Thyroid gland (tissue), 4 donors: ENCODE measurements around the gene SLC25A18. TPM values are rescaled to one million over a fixed set of nuclear protein-coding genes. Genes with fewer than 3 reads are reported as not detected.

Experiments used
- DNase-seq, 2 donors: peaks; one replicate each; pipeline ENCODE4 v3.0.0-alpha.2; 2019
- H3K27ac ChIP-seq, 3 donors: fragments of 200-600 bp; sonication (generic); 1 replicate in 2 of 3; 2 replicates in 1 of 3; pipeline ENCODE4 v1.5.1; 2016 to 2019; ENCODE audit warnings: mild to moderate bottlenecking in 1 of 3, moderate library complexity in 1 of 3
- H3K27me3 ChIP-seq: fragments of 200-600 bp; sonication (generic); one replicate; pipeline ENCODE4 v1.5.1; 2019
- H3K36me3 ChIP-seq, 2 donors: fragments of 200-600 bp; sonication (generic); one replicate each; pipeline ENCODE4 v1.5.1; 2016 to 2019
- H3K4me1 ChIP-seq, 2 donors: fragments of 200-600 bp; sonication (generic); one replicate each; pipeline ENCODE4 v1.5.1; 2017 to 2019
- H3K4me3 ChIP-seq, 3 donors: fragments of 200-600 bp; sonication (generic); replicated peaks in 1 of 3; 1 replicate in 2 of 3; 2 replicates in 1 of 3; pipeline ENCODE4 v1.5.1; 2016; ENCODE audit warnings: mild to moderate bottlenecking in 1 of 3
- H3K9me3 ChIP-seq: fragments of 200-600 bp; sonication (generic); one replicate; pipeline ENCODE4 v1.5.1; 2017
- POLR2A ChIP-seq, 2 donors: fragments of 450-650 bp; IDR thresholded peaks; one replicate each; pipeline ENCODE4 v1.6.1; 2017; ENCODE audit warnings: antibody characterized with exemption in 2 of 2, mild to moderate bottlenecking in 2 of 2, moderate library complexity in 1 of 2
- WGBS, 2 donors: methylation state at CpG; one replicate each; pipeline ENCODE4 v1.1.5; 2017; 5-methylcytosine and 5-hydroxymethylcytosine counted together
- intact Hi-C: fragments of 100-400 bp; cut with DNase I; formaldehyde crosslinking; loops from one replicate; pipeline ENCODE4 v1.15.1; 2023
- total RNA-seq, 4 donors: library from RNA; depleted of rRNA; stranded (reverse); fragments of >200 nt; gene quantifications; one replicate each; pipeline ENCODE4 v1.2.3, GENCODE V29; 2016
- TF ChIP-seq, protein P1 (sequence below), 6 experiments: fragments of 200-600 bp in 3 of 6; fragments of 450-650 bp in 3 of 6; sonication (generic) in 3 of 6; IDR thresholded peaks; one replicate each; pipeline ENCODE4 v1.5.1; 2016 to 2019; ENCODE audit warnings: antibody characterized with exemption in 6 of 6, mild to moderate bottlenecking in 2 of 6, inconsistent platforms in 1 of 6, moderate library complexity in 1 of 6

The SLC25A18 gene
- total RNA-seq, 4 donors from 2014 or later, result 0.29 to 1.7 (median 0.84) TPM

DNA sequence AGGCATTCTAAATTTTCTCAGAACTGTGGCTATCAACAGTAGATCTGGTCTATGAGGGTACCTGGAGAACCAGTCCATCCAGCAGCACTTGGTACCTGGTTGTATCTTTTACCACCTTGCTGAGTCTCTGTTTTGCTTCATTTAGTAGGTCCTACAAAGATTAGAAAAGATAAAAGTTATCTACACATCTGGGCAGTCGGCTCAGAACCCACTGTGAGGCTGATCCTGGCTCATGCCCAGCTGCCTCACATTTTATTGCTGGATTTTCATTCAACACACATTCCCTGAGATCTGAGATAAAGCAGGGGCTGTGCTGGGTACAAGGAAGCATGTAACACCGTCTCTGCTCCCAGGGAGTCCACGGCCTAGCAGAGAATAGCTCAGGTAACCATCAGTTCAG lies 37.7 kb downstream of the SLC25A18 start:
- Histone ChIP-seq H3K4me3 (no peak overlapping the region), H3K27me3 (no peaks in the 10 kb centered on the region), H3K27ac (no peak overlapping the region), H3K4me1 (no peaks in the 10 kb centered on the region), H3K9me3 (no peaks in the 10 kb centered on the region), H3K36me3 (peaks cover 43 to 45% of the 10 kb centered on the region in 2 donors)
- DNase-seq, result no peak
- TF ChIP-seq POLR2A (IDR thresholded peaks at IDR 0.05), result no peak
- TF ChIP-seq, protein P1, sequence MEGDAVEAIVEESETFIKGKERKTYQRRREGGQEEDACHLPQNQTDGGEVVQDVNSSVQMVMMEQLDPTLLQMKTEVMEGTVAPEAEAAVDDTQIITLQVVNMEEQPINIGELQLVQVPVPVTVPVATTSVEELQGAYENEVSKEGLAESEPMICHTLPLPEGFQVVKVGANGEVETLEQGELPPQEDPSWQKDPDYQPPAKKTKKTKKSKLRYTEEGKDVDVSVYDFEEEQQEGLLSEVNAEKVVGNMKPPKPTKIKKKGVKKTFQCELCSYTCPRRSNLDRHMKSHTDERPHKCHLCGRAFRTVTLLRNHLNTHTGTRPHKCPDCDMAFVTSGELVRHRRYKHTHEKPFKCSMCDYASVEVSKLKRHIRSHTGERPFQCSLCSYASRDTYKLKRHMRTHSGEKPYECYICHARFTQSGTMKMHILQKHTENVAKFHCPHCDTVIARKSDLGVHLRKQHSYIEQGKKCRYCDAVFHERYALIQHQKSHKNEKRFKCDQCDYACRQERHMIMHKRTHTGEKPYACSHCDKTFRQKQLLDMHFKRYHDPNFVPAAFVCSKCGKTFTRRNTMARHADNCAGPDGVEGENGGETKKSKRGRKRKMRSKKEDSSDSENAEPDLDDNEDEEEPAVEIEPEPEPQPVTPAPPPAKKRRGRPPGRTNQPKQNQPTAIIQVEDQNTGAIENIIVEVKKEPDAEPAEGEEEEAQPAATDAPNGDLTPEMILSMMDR (IDR thresholded peaks at IDR 0.05), result no peak
- intact Hi-C loops, result no loop called here
- 74 to 85% methylated on average over 3 of the region's 3 CpGs for WGBS, 2 donors

DNA sequence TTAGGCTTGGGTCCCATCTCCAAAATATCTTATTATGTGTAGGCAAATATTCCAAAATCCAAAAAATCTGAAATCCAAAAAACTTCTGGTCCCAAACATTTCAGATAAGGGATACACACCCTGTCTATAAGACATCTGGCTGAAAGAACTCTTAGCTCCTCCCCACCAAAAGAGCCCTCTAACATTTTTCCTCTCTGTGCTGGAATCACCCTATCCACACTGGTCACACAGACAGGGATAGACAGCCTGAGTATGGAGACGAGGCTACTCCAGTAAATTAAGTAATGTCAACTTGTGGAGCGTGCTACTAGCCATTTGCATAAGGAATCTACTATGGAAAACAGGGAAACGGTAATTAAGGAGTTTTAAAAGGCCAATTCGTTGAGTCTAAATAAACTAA lies 40.4 kb downstream of the SLC25A18 start:
- no peaks in the 10 kb centered on the region for H3K27me3 ChIP-seq
- no peaks in the 10 kb centered on the region for H3K9me3 ChIP-seq
- WGBS, 2 donors, result 94% methylated on average over 4 of the region's 4 CpGs
- intact Hi-C loops, result no loop called here
- DNase-seq, result no peak
- H3K4me3 ChIP-seq, result no peak overlapping the region
- no peak overlapping the region for H3K27ac ChIP-seq
- H3K4me1 ChIP-seq, result no peaks in the 10 kb centered on the region
- peaks cover 20 to 31% of the 10 kb centered on the region in 2 donors for H3K36me3 ChIP-seq
- TF ChIP-seq, protein P1 (IDR thresholded peaks at IDR 0.05), result no peak
- TF ChIP-seq POLR2A (IDR thresholded peaks at IDR 0.05), result no peak

DNA sequence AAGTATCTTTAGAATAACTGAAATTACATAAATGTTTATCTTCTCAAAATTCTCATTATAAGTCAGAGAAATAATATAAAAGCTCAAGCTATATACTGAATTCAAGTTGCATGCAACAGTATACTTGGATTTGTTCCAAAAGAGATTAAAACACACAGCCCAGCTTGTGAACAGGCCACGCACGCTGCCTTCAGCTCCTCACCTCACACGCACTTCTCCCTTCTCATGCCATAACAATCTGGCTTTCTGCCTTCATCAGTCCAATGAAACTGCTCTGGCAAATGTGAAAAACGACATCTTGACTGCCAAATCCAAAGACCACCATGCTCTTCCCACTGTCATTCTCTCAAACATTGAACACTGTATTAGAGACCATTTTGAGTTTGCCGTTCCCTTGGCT lies 43.2 kb downstream of the SLC25A18 start:
- DNase-seq, result no peak
- Histone ChIP-seq H3K27me3 (no peaks in the 10 kb centered on the region), H3K4me1 (no peaks in the 10 kb centered on the region), H3K4me3 (no peak overlapping the region), H3K9me3 (no peaks in the 10 kb centered on the region), H3K36me3 (peaks cover 3 to 12% of the 10 kb centered on the region in 2 donors), H3K27ac (no peak overlapping the region)
- WGBS, 2 donors, result 79 to 82% methylated on average over 5 of the region's 5 CpGs
- intact Hi-C loops, result no loop called here
- TF ChIP-seq POLR2A (IDR thresholded peaks at IDR 0.05), result no peak
- TF ChIP-seq, protein P1 (IDR thresholded peaks at IDR 0.05), result no peak

DNA sequence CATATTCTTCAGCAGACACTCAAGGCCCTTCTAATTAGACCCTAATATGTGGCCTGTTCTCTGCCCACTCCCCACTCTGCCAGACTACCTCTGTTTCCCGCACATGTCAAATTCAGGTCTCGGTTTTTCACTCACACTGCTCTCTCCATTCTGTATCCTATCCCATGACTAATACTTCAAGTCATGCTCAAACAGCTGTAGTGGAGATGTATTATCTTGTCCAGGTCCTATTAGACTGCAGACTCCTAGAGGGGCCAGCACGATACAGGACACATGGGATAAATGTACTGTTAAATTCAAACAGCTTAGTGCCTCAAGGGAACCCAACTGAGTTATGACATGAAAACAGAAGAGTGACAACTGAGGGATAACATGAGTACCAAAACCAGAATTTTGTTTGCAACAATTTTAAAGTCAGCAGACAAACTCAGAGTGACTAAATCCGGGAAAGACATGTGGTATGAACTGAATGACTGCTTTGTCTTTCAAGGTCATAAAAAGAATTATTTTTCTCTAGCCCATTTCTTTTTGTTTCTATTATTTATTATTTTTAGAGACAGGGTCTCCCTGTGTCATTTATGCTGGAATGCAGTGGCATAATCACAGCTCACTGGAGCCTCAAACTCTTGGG lies 44.7 kb downstream of the SLC25A18 start:
- Histone ChIP-seq H3K36me3 (peaks cover 12 to 25% of the 10 kb centered on the region in 2 donors), H3K27ac (no peak overlapping the region), H3K4me3 (no peak overlapping the region), H3K4me1 (no peaks in the 10 kb centered on the region), H3K27me3 (no peaks in the 10 kb centered on the region), H3K9me3 (no peaks in the 10 kb centered on the region)
- TF ChIP-seq, protein P1 (IDR thresholded peaks at IDR 0.05), result no peak
- no peak for TF ChIP-seq POLR2A (IDR thresholded peaks at IDR 0.05)
- 92 to 97% methylated on average over 4 of the region's 4 CpGs for WGBS, 2 donors
- no peak for DNase-seq
- intact Hi-C loops, result no loop called here

DNA sequence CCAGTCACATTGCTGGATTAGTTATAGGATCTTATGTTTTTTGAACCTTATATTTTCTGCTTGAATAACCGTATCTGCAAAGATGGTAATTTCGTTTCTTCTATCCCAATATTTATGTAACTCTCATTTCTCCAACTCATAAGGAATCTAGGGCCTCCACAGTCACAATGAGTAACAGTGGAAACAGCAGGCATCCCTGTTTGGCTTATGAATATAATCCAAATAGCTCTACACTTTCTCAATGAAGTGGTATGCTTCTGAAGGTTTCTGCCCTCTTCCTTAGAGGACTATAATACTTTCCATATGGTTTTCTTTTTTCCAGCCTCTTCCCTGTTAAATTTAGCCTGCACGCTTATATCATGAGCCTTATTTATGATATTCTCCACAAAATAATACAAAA lies 48.8 kb downstream of the SLC25A18 start:
- no peaks in the 10 kb centered on the region for H3K27me3 ChIP-seq
- peaks cover 12 to 37% of the 10 kb centered on the region in 2 donors for H3K36me3 ChIP-seq
- no peak overlapping the region for H3K27ac ChIP-seq
- TF ChIP-seq, protein P1 (IDR thresholded peaks at IDR 0.05), result no peak
- 32 to 95% methylated on average over 3 of the region's 3 CpGs for WGBS, 2 donors
- no peak overlapping the region for H3K4me3 ChIP-seq
- intact Hi-C loops, result no loop called here
- H3K4me1 ChIP-seq, result no peaks in the 10 kb centered on the region
- DNase-seq, result no peak
- H3K9me3 ChIP-seq, result no peaks in the 10 kb centered on the region
